ENCODE measurements around the gene ZNF143. TPM values are rescaled to one million over a fixed set of nuclear protein-coding genes. Genes with fewer than 3 reads are reported as not detected.

Gene ZNF143
- total RNA-seq, 1 experiment from 2014 or later, result 29.5 TPM

- no peak for DNase-seq (ENCODE audit: low spot score)
- intact Hi-C loops (cut with micrococcal nuclease; ENCODE audit: unreplicated experiment), result no loop called here
- Histone ChIP-seq H3K4me3 (ENCODE audit: low read depth, low read length, poor library complexity, severe bottlenecking) (peak overlapping the region; percentile 86), H3K27ac (ENCODE audit: low read depth, low read length, poor library complexity, severe bottlenecking) (peak overlapping the region; percentile 99), H3K27me3 (replicated peaks; ENCODE audit: insufficient read depth, low read depth, low read length, poor library complexity) (no peaks in the 10 kb centered on the region), H3K9me3 (ENCODE audit: low read depth, low read length, poor library complexity, severe bottlenecking) (no peaks in the 10 kb centered on the region), H3K36me3 (ENCODE audit: insufficient read depth, low read length, poor library complexity, severe bottlenecking) (no peaks in the 10 kb centered on the region), H3K4me1 (ENCODE audit: insufficient read depth, low read length, poor library complexity, severe bottlenecking) (no peaks in the 10 kb centered on the region)
- no TSS peak for BruUV-seq (replicated peaks)
- CTCF ChIA-PET, result no interaction called here
- POLR2A ChIA-PET (ENCODE audit: low non-redundant PET), result interaction anchor here (0.7 kb wide), 1 partner anchor 177 kb away, joined by 4 read pairs; no protein-coding TSS in a partner anchor
- TF ChIP-seq CTCF (conservative IDR thresholded peaks at IDR 0.05; ENCODE audit: low read depth, low read length), result no peak
- no peak for TF ChIP-seq EZH2 (IDR thresholded peaks at IDR 0.05; ENCODE audit: borderline replicate concordance, low read depth, low read length, poor library complexity, severe bottlenecking)
Measured at GRCh38 chr11:9462172-9462799, 1.5 kb downstream of the ZNF143 start.

GRCh38 chr11:9462806-9463537, 2.2 kb downstream of the ZNF143 start:
- H3K9me3 ChIP-seq (ENCODE audit: low read depth, low read length, poor library complexity, severe bottlenecking), result no peaks in the 10 kb centered on the region
- no peaks in the 10 kb centered on the region for H3K4me1 ChIP-seq (ENCODE audit: insufficient read depth, low read length, poor library complexity, severe bottlenecking)
- TF ChIP-seq CTCF (conservative IDR thresholded peaks at IDR 0.05; ENCODE audit: low read depth, low read length), result no peak
- no peak for TF ChIP-seq EZH2 (IDR thresholded peaks at IDR 0.05; ENCODE audit: borderline replicate concordance, low read depth, low read length, poor library complexity, severe bottlenecking)
- ChIA-PET CTCF (no interaction called here), POLR2A (ENCODE audit: low non-redundant PET) (no interaction called here)
- DNase-seq (ENCODE audit: low spot score), result no peak
- no peaks in the 10 kb centered on the region for H3K27me3 ChIP-seq (replicated peaks; ENCODE audit: insufficient read depth, low read depth, low read length, poor library complexity)
- intact Hi-C loops (cut with micrococcal nuclease; ENCODE audit: unreplicated experiment), result no loop called here
- no peaks in the 10 kb centered on the region for H3K36me3 ChIP-seq (ENCODE audit: insufficient read depth, low read length, poor library complexity, severe bottlenecking)
- no peak overlapping the region for H3K4me3 ChIP-seq (ENCODE audit: low read depth, low read length, poor library complexity, severe bottlenecking)
- BruUV-seq (replicated peaks), result no TSS peak
- H3K27ac ChIP-seq (ENCODE audit: low read depth, low read length, poor library complexity, severe bottlenecking), result peak overlapping the region; percentile 28

DNA sequence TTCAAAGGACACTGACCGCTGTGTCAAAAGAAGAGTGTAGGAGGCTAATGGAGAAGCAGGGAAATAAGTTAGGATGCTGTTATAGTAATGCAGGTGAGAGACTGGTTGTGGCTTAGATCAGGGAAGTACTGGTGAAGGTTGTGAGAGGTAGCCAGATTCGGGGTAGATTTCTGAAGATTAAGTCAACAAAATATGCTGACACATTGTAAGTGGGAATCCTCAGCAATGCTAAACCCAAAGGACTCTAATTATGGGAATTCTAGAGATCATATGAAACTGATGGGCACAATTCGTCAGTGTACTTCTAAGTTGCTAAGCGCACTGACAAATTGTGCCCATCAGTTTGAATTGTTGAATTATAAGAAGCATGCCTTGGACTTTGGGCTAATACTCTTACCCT, 10.0 kb downstream of the ZNF143 start:
- Histone ChIP-seq H3K9me3 (ENCODE audit: low read depth, low read length, poor library complexity, severe bottlenecking) (no peaks in the 10 kb centered on the region), H3K36me3 (ENCODE audit: insufficient read depth, low read length, poor library complexity, severe bottlenecking) (peaks cover 8% of the 10 kb centered on the region), H3K4me1 (ENCODE audit: insufficient read depth, low read length, poor library complexity, severe bottlenecking) (peaks cover 4% of the 10 kb centered on the region), H3K4me3 (ENCODE audit: low read depth, low read length, poor library complexity, severe bottlenecking) (no peak overlapping the region), H3K27me3 (replicated peaks; ENCODE audit: insufficient read depth, low read depth, low read length, poor library complexity) (no peaks in the 10 kb centered on the region), H3K27ac (ENCODE audit: low read depth, low read length, poor library complexity, severe bottlenecking) (no peak overlapping the region)
- intact Hi-C loops (cut with micrococcal nuclease; ENCODE audit: unreplicated experiment), result no loop called here
- CTCF ChIA-PET, result no interaction called here
- no TSS peak for BruUV-seq (replicated peaks)
- TF ChIP-seq EZH2 (IDR thresholded peaks at IDR 0.05; ENCODE audit: borderline replicate concordance, low read depth, low read length, poor library complexity, severe bottlenecking) (no peak), CTCF (conservative IDR thresholded peaks at IDR 0.05; ENCODE audit: low read depth, low read length) (no peak)
- DNase-seq (ENCODE audit: low spot score), result no peak
- POLR2A ChIA-PET (ENCODE audit: low non-redundant PET), result no interaction called here

Data from A673 (cell line).